Uterus (tissue), 4 donors: ENCODE measurements around the gene GALNT13. TPM values are rescaled to one million over a fixed set of nuclear protein-coding genes. Genes with fewer than 3 reads are reported as not detected.
A peak's percentile ranks its signal among the peaks of the same experiment; 100 is the strongest.

Source experiments
- DNase-seq, 2 donors: peaks; one replicate each; pipeline ENCODE4 v3.0.0-alpha.2; 2019 to 2020
- H3K27ac ChIP-seq, 2 donors: fragments of 200-600 bp; sonication (generic); 1 replicate in 1 of 2; 2 replicates in 1 of 2; pipeline ENCODE4 v1.5.1; 2016 to 2018
- H3K27me3 ChIP-seq, 2 donors: fragments of 200-600 bp; sonication (generic); one replicate each; pipeline ENCODE4 v1.5.1; 2018 to 2019; ENCODE audit warnings: control low read depth in 1 of 2
- H3K36me3 ChIP-seq, 2 donors: fragments of 200-600 bp; sonication (generic); one replicate each; pipeline ENCODE4 v1.5.1; 2019; ENCODE audit warnings: control low read depth in 1 of 2
- H3K4me1 ChIP-seq, 2 donors: fragments of 200-600 bp; sonication (generic); one replicate each; pipeline ENCODE4 v1.5.1; 2018 to 2019; ENCODE audit warnings: control low read depth in 1 of 2
- H3K4me3 ChIP-seq, 2 donors: fragments of 200-600 bp; sonication (generic); 1 replicate in 1 of 2; 2 replicates in 1 of 2; pipeline ENCODE4 v1.5.1; 2018 to 2019; ENCODE audit warnings: mild to moderate bottlenecking in 1 of 2
- H3K9me3 ChIP-seq, 2 donors: fragments of 200-600 bp; sonication (generic); one replicate each; pipeline ENCODE4 v1.5.1; 2019; ENCODE audit warnings: control low read depth in 1 of 2
- POLR2A ChIP-seq, 2 donors: fragments of 450-650 bp; IDR thresholded peaks; one replicate each; pipeline ENCODE4 v1.6.1; 2016; ENCODE audit warnings: antibody characterized with exemption in 2 of 2, mild to moderate bottlenecking in 1 of 2, moderate library complexity in 1 of 2
- intact Hi-C: fragments of 100-400 bp; cut with DNase I; formaldehyde crosslinking; loops from one replicate; pipeline ENCODE4 v1.15.1; 2023; ENCODE audit warnings: low total_unique reads
- total RNA-seq, 4 donors: library from RNA; depleted of rRNA in 3 of 4; stranded (reverse); fragments of >200 nt in 3 of 4; gene quantifications; one replicate each; pipeline versions ENCODE4 v1.1.0 to v1.2.4, GENCODE V29; 2014 to 2023
- TF ChIP-seq, protein P1 (sequence below), 4 experiments: fragments of 200-600 bp in 2 of 4; fragments of 450-650 bp in 2 of 4; sonication (generic) in 2 of 4; IDR thresholded peaks; one replicate each; pipeline ENCODE4 v1.5.1; 2016 to 2019; ENCODE audit warnings: antibody characterized with exemption in 4 of 4, mild to moderate bottlenecking in 2 of 4, moderate library complexity in 1 of 4
- donor health status: DM: yes; HTN: yes; CAD: no.

Gene GALNT13
- total RNA-seq: 10 to 100 TPM in 1 of 4 donors, 1 to 10 TPM in 1, under 1 TPM in 1, not detected in 1; 0.29 to 16.5 (median 4.1) TPM

DNA sequence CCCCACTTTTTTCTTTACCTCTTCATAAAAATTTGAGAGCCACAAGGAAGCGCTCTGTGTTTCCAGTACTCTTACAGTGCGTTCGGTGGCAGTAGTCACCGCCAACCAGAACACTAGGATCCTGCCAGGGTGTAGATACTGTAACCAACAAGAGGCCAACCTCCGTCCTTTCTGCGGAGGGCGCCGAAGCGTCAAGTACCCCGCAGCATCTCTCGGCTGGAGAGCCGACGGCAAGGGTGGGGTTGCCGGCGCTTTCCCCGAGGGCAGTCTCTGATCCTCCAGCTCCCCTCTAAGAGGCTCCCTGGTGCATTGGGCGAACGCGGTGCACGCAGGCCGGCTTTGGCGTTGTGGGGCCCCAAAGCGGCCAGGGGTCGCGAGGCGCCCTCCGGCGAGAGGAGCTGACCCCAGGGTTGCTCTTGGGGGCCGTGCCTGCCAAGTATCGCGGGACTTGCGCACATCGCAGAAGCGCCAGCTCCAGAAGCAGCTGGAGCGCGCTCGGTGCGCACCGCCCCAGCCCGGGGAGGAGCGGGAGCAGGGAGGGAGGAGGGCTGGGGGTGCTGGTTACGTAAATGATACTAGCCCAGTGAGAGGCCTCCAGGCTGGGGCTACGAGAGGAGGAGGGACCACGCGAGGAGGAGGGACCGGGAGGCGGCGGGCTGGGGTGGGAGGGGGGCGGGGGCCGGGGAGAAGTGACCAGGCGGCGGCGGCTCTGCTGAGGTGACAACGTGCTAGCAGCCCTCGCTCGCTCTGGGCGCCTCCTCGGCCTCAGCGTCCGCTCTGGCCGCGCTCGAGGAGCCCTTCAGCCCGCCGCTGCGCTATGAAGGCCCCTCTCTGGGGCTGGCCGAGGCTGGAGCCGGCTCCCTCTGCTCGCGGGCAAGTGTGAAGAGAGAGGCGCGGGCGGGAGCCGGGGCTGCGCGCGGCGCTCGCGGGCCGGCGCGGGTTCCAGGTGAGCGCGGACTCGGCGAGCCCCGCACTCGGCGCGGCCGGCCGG, at the start of gene GALNT13:
Gene GALNT13, plus strand, starts transcription at position 692 of the 991 bp plus-strand sequence.
- H3K27ac ChIP-seq: no peak within 1 kb of the TSS
- H3K36me3 ChIP-seq: no peaks in the 10 kb centered on the region
- no peaks in the 10 kb centered on the region for H3K4me1 ChIP-seq
- no peak for TF ChIP-seq POLR2A (IDR thresholded peaks at IDR 0.05)
- TF ChIP-seq, protein P1, sequence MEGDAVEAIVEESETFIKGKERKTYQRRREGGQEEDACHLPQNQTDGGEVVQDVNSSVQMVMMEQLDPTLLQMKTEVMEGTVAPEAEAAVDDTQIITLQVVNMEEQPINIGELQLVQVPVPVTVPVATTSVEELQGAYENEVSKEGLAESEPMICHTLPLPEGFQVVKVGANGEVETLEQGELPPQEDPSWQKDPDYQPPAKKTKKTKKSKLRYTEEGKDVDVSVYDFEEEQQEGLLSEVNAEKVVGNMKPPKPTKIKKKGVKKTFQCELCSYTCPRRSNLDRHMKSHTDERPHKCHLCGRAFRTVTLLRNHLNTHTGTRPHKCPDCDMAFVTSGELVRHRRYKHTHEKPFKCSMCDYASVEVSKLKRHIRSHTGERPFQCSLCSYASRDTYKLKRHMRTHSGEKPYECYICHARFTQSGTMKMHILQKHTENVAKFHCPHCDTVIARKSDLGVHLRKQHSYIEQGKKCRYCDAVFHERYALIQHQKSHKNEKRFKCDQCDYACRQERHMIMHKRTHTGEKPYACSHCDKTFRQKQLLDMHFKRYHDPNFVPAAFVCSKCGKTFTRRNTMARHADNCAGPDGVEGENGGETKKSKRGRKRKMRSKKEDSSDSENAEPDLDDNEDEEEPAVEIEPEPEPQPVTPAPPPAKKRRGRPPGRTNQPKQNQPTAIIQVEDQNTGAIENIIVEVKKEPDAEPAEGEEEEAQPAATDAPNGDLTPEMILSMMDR (IDR thresholded peaks at IDR 0.05): no peak
- H3K9me3 ChIP-seq: no peaks in the 10 kb centered on the region
- DNase-seq: peak in 1 of 2 donors; percentile 20
- no peaks in the 10 kb centered on the region for H3K27me3 ChIP-seq
- intact Hi-C loops: no loop called here
- H3K4me3 ChIP-seq: peak within 1 kb of the TSS; percentile 9 to 24

DNA sequence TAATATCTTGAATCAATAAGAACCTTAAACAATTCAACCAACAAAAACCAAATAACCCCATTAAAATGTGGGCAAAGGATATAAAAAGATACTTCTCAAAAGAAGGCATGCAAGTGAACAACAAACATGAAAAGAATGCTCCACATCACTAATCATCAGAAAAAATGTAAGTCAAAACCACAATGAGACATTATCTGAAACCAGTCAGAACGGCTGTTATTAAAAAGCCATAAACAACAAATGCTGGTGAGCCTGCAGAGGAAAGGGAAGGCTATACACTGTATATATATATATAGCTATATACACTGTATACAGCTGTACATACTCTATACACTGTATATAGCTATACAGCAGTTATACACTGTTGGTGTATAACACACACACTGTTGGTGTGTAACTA, 47.8 kb upstream of the GALNT13 start:
- intact Hi-C loops: no loop called here
- TF ChIP-seq POLR2A (IDR thresholded peaks at IDR 0.05): no peak
- TF ChIP-seq, protein P1 (IDR thresholded peaks at IDR 0.05): no peak
- H3K27me3 ChIP-seq: no peaks in the 10 kb centered on the region
- H3K4me3 ChIP-seq: no peak overlapping the region
- no peaks in the 10 kb centered on the region for H3K36me3 ChIP-seq
- no peak for DNase-seq
- H3K9me3 ChIP-seq: no peaks in the 10 kb centered on the region
- H3K27ac ChIP-seq: no peak overlapping the region
- no peaks in the 10 kb centered on the region for H3K4me1 ChIP-seq

DNA sequence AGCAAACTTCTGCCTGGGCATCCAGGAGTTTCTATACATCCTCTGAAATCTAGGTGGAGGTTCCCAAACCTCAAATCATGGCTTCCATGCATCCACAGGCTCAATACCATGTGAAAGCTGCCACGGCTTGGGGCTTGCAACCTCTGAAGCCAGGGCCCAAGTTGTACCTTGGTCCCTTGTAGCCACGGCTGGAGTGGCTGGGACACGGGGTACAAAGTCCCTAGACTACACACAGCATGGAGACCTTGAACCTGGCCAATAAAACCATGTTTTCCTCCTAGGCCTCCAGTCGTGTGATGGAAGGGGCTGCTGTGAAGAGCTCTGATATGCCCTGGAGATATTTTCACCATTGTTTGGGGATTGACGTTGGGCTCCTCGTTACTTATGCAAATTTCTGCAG, 43.4 kb upstream of the GALNT13 start:
- intact Hi-C loops: no loop called here
- no peak overlapping the region for H3K4me3 ChIP-seq
- no peak for DNase-seq
- no peak overlapping the region for H3K27ac ChIP-seq
- no peak for TF ChIP-seq POLR2A (IDR thresholded peaks at IDR 0.05)
- TF ChIP-seq, protein P1 (IDR thresholded peaks at IDR 0.05): no peak
- H3K27me3 ChIP-seq: no peaks in the 10 kb centered on the region
- H3K9me3 ChIP-seq: no peaks in the 10 kb centered on the region
- H3K36me3 ChIP-seq: no peaks in the 10 kb centered on the region
- H3K4me1 ChIP-seq: no peaks in the 10 kb centered on the region

DNA sequence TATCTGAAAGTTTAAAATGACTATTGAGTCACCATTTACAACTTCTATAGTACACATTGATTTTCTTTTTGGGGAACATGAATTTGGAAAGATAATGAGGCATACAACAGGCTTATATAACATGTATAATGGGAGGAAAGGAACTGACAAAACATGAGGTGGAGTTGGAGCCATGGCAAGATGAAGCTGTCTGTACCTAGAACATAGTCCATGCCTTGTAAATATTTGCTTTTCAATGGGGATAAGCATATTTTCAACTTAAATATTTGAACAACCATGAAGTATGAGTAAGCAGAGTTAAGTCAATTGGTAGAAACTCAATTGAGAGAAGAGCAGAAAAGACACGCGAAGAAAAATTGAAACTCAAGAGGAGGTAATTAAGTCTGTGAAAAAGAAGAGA, 37.1 kb upstream of the GALNT13 start:
- no peak overlapping the region for H3K27ac ChIP-seq
- intact Hi-C loops: no loop called here

More for the DNA sequence above, 37.1 kb upstream of the GALNT13 start:
- no peak for DNase-seq
- no peaks in the 10 kb centered on the region for H3K9me3 ChIP-seq
- no peak overlapping the region for H3K4me3 ChIP-seq
- H3K4me1 ChIP-seq: no peaks in the 10 kb centered on the region
- H3K27me3 ChIP-seq: no peaks in the 10 kb centered on the region
- no peaks in the 10 kb centered on the region for H3K36me3 ChIP-seq
- no peak for TF ChIP-seq POLR2A (IDR thresholded peaks at IDR 0.05)
- TF ChIP-seq, protein P1 (IDR thresholded peaks at IDR 0.05): no peak
